KMS-11 (cell line): ENCODE data around the gene RAB44.

Experiments used
- H2AFZ ChIP-seq: fragments of 200-600 bp; sonication (generic); 2 replicates; pipeline ENCODE4 v1.6.1; 2016; ENCODE audit warnings: antibody characterized with exemption, mixed run types, low read depth
- H3K27ac ChIP-seq: fragments of 200-600 bp; sonication (generic); 2 replicates; pipeline ENCODE4 v1.6.1; 2016; ENCODE audit warnings: mild to moderate bottlenecking, mixed run types
- H3K27me3 ChIP-seq: fragments of 200-600 bp; sonication (generic); 2 replicates; pipeline ENCODE4 v1.6.1; 2017; ENCODE audit warnings: mild to moderate bottlenecking, low read depth, mixed run types, moderate library complexity; ENCODE audit not compliant: insufficient read depth
- H3K36me3 ChIP-seq: fragments of 200-600 bp; sonication (generic); 2 replicates; pipeline ENCODE4 v1.6.1; 2017; ENCODE audit warnings: mild to moderate bottlenecking, mixed run types; ENCODE audit not compliant: insufficient read depth
- H3K4me1 ChIP-seq: fragments of 200-600 bp; sonication (generic); 2 replicates; pipeline ENCODE4 v1.6.1; 2016; ENCODE audit warnings: mild to moderate bottlenecking, low read depth, mixed run types; ENCODE audit not compliant: poor library complexity, severe bottlenecking
- H3K4me2 ChIP-seq: fragments of 200-600 bp; sonication (generic); 2 replicates; pipeline ENCODE4 v1.7.0; 2016; ENCODE audit warnings: mild to moderate bottlenecking, mixed run types
- H3K4me3 ChIP-seq: fragments of 200-600 bp; sonication (generic); IDR thresholded peaks from 2 replicates; pipeline ENCODE4 v1.6.1; 2017; ENCODE audit warnings: low read depth, low read length, mixed read lengths; ENCODE audit not compliant: insufficient read depth
- H3K79me2 ChIP-seq: fragments of 200-600 bp; sonication (generic); 2 replicates; pipeline ENCODE4 v1.6.1; 2016; ENCODE audit warnings: low read depth, mixed run types; ENCODE audit not compliant: insufficient read depth
- H3K9ac ChIP-seq: fragments of 200-600 bp; sonication (generic); 2 replicates; pipeline ENCODE4 v1.6.1; 2016; ENCODE audit warnings: mild to moderate bottlenecking, mixed run types
- H4K20me1 ChIP-seq: fragments of 200-600 bp; sonication (generic); 2 replicates; pipeline ENCODE4 v1.6.1; 2016; ENCODE audit warnings: mild to moderate bottlenecking, mixed run types; ENCODE audit not compliant: insufficient read depth
- CTCF ChIP-seq: fragments of 200-600 bp; sonication (generic); conservative IDR thresholded peaks from 2 replicates; pipeline ENCODE4 v1.6.1; 2017; ENCODE audit warnings: low read depth, mild to moderate bottlenecking, antibody characterized with exemption, low read length, moderate library complexity, mixed read lengths

RAB44 gene

GRCh38 chr6:36745836-36746235, 48.2 kb downstream of the RAB44 start:
- Histone ChIP-seq H3K27ac (no peak overlapping the region), H2AFZ (no peak overlapping the region), H3K27me3 (no peaks in the 10 kb centered on the region), H3K4me2 (no peak overlapping the region), H3K36me3 (no peaks in the 10 kb centered on the region), H3K4me3 (no peak overlapping the region), H3K79me2 (no peaks in the 10 kb centered on the region), H4K20me1 (no peaks in the 10 kb centered on the region), H3K4me1 (no peaks in the 10 kb centered on the region), H3K9ac (no peak overlapping the region)
- no peak for TF ChIP-seq CTCF

GRCh38 chr6:36746251-36746650, 48.6 kb downstream of the RAB44 start:
- no peak overlapping the region for H3K27ac ChIP-seq
- no peaks in the 10 kb centered on the region for H3K36me3 ChIP-seq
- H3K27me3 ChIP-seq = no peaks in the 10 kb centered on the region
- H3K4me2 ChIP-seq = no peak overlapping the region
- no peaks in the 10 kb centered on the region for H3K4me1 ChIP-seq
- no peak overlapping the region for H3K4me3 ChIP-seq
- no peak for TF ChIP-seq CTCF
- no peak overlapping the region for H3K9ac ChIP-seq
- H4K20me1 ChIP-seq = no peaks in the 10 kb centered on the region
- H3K79me2 ChIP-seq = no peaks in the 10 kb centered on the region
- H2AFZ ChIP-seq = no peak overlapping the region

GRCh38 chr6:36749829-36750489, 52.3 kb downstream of the RAB44 start:
- no peaks in the 10 kb centered on the region for H4K20me1 ChIP-seq
- no peak overlapping the region for H2AFZ ChIP-seq
- no peak overlapping the region for H3K4me2 ChIP-seq
- TF ChIP-seq CTCF = no peak
- H3K27ac ChIP-seq = no peak overlapping the region
- H3K4me3 ChIP-seq = no peak overlapping the region
- H3K27me3 ChIP-seq = no peaks in the 10 kb centered on the region
- peaks cover 29% of the 10 kb centered on the region for H3K4me1 ChIP-seq
- H3K79me2 ChIP-seq = no peaks in the 10 kb centered on the region
- H3K9ac ChIP-seq = no peak overlapping the region
- H3K36me3 ChIP-seq = no peaks in the 10 kb centered on the region

- Histone ChIP-seq H3K4me1 (peaks cover 34% of the 10 kb centered on the region), H3K9ac (no peak overlapping the region)
- no peak for TF ChIP-seq CTCF
These were observed 53.5 kb downstream of the RAB44 start for GRCh38 chr6:36751091-36751490.

More at GRCh38 chr6:36751091-36751490, 53.5 kb downstream of the RAB44 start:
- H3K4me2 ChIP-seq = no peak overlapping the region
- H3K27me3 ChIP-seq = no peaks in the 10 kb centered on the region
- H3K4me3 ChIP-seq = no peak overlapping the region
- no peak overlapping the region for H3K27ac ChIP-seq
- no peaks in the 10 kb centered on the region for H3K79me2 ChIP-seq
- H2AFZ ChIP-seq = no peak overlapping the region
- H4K20me1 ChIP-seq = no peaks in the 10 kb centered on the region
- no peaks in the 10 kb centered on the region for H3K36me3 ChIP-seq
